T-helper 2 cell (primary cell): ENCODE results near the gene WIPF1.

Experiments used
- DNase-seq, 5 experiments: peaks; one replicate each; pipeline versions ENCODE4 v3.0.0 to v3.0.0-alpha.2; 2012 to 2022

WIPF1 gene

GRCh38 chr2:174621323-174621722 lies 23.7 kb upstream of the WIPF1 start:
- no peak for DNase-seq

DNA sequence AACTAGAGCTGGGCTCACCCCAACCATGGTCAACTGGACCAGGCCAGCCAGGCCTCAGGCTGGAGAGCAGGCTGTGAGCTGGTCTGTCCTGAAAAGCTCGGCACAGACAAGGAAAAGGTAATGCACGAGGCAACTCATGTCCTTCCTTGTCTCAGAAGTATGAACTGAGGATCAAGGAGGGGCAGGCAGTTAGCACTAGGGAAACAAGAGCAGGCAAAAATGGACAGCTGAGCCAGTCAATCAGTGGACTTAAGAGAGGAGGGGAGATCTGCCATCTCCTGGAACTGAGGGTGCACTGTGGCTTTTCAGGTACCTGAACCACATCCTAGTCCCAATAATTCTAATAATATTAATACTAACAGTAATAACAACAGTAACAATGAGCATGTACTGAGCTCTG lies 20.6 kb upstream of the WIPF1 start:
- DNase-seq: no peak

- DNase-seq: peak in 1 of 5 experiments; percentile 61
Observed at GRCh38 chr2:174617718-174618117, 20.1 kb upstream of the WIPF1 start.

GRCh38 chr2:174617120-174617519 lies 19.5 kb upstream of the WIPF1 start:
- no peak for DNase-seq

DNA sequence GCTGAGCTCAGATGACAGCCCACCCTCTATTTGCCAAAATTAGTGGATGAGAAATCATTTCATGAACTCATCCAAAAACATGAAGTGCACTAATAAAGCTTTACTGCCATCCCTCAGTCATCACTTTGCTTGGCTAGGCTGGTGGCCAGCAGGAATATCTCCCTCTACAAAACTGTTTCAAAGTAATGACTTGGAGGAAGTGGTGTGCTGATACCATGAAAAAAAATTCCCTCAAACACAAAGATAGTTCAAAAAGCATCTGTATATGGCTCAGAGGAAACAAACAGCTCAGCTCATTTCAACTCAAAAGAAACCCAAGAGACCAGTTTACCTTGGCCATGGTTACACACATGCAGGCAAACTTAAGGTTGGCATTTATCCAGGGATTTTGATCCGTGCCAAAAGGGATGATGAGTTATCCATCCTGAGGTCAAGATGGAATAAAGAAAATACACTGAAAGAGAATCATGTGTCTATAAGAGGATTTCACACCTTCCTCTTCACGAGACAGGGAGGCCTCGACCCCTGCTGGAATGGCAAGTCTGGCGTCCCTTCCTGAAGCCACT lies 18.4 kb upstream of the WIPF1 start:
- peak in 1 of 5 experiments; percentile 52 for DNase-seq

- no peak for DNase-seq
Observed at GRCh38 chr2:174614261-174614660, 16.7 kb upstream of the WIPF1 start.

- no peak for DNase-seq
Observed at GRCh38 chr2:174613531-174613930, 15.9 kb upstream of the WIPF1 start.

DNA sequence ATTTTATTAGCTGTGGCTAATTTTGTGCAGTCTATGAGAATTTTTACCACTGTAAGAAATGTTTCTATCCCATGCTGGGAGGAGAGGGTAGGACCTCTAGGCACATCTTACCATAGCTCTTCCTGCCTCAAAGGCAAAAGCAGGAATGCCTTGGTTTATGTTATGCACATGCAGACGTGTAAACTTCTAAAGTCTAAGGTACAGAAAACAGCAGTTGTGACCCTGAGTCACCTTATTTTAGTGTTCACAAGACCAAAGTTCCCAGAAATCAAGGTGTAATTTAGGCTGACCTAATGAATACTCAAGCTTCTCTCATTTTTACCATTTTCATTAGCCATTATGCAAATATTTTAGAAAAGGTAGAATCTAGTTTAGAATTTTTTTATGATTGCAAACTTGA lies 15.4 kb upstream of the WIPF1 start:
- no peak for DNase-seq

- DNase-seq: no peak
Observed at GRCh38 chr2:174611854-174612253, 14.2 kb upstream of the WIPF1 start.

GRCh38 chr2:174611006-174611405 lies 13.4 kb upstream of the WIPF1 start:
- DNase-seq: no peak

DNA sequence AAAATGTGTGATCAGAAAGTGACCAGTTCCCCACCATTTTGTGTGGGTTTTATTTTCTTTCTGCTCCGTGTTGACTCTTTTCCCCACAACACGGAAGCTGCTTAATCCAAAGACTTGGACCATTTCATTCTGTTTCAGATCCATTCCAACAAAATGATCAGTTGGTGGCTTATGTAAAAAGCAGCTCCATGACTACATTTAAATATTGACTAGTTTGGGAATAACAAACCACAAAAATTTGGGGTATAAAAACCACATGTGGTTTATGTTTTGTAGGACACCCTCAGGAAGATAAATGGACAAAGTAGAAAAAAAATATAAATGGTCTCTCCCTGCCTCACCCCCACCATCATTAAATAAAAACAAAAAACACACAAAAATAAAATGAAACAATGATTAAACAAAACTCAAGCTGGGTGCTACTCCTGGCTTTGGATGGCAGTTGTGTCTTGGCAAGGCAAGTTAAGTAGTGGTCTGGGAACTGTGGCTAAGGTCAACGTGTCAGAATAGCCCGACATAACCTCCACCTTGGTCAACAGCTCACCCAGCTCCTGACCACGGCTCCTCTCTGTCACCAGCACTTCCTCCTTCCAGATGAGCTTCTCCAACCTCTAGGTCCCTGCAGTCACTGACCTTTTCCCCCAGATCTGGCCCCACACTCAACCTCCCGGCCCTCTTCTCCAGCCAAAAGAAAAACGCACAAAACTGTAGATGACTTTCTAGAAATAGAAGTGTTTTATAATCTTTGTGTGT lies 12.8 kb upstream of the WIPF1 start:
- DNase-seq: no peak

DNA sequence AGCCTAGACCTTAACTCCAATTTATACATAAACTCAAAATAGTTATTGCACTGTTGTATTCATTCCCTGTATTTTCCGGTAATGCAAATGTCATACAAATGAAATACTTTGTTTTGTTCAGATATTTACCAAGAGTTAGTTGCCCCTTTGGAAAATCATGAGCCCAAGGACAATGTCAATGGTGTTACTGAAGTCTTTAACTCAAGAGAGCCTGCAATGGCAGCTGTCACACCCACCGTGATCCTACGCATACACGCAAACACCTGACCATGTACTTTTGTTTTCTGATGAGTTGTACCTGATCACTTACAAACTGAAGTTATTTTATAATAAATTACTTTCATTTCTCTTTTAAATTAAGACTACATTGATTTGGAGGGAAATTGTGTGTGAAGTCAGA lies 11.7 kb upstream of the WIPF1 start:
- DNase-seq: no peak

- no peak for DNase-seq
Observed at GRCh38 chr2:174608866-174609214, 11.2 kb upstream of the WIPF1 start.

DNA sequence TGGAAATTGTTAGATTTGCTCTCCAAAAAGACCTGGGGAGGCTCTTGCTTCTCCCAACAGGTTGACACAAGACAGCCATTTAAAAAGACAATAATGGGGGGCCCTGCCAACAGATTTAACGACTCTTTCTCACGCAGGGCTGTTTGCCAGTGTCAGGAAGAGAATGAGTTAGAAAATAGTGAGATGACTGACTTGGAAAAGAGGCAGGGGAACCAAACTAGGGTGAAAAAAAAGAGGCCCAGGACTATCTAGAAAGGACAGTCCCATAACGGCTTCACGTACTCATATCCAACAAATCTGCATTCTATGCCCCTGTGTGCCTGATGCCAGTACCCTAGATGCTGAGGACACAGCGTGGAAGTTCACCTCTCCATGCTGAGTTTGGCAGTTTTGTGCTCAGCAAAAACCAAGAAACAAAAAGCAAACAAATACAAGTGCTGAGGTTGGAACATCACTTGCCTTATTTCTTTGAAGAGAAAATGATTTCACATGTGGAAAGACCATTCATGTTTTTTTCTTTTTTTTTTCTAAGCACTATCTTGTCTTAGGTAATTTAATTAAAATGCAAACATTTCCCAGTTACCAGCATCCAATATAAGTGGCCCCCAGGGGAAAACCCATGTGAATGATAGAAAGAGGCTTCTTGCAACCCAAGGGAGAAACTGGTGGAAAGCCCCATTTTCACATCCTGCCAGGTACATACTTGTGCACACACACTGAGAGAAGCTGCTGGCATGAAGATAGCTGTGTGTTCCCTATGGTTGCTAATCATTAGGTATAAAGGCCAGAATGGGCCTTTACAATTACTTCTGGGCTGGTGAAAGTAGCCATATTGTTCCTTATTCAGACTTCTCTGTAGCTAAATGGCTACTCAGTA lies 10.6 kb upstream of the WIPF1 start:
- DNase-seq: peak in 3 of 5 experiments; percentile 17 to 78 (median 21)

GRCh38 chr2:174607584-174607983 lies 10.0 kb upstream of the WIPF1 start:
- no peak for DNase-seq

DNA sequence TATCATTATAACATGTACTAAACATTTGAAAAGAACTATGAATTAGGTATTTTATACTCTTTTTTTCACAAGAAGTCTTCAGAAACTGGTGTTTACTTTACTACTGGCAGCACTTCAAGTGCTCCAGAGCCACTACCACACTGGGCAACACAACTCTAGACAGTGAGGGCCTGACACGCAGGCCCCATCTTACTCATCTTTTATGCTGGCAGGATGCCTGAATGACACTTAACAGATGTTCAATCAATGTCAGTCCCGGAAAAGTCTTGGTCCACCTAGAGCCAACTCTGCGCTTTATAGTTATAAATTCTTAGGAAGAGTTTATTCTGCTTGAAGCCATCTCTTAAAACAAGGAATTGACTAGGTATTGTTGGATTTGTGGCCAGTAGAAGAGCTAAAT lies 8.7 kb upstream of the WIPF1 start:
- peak in 2 of 5 experiments; percentile 22 to 84 for DNase-seq

DNA sequence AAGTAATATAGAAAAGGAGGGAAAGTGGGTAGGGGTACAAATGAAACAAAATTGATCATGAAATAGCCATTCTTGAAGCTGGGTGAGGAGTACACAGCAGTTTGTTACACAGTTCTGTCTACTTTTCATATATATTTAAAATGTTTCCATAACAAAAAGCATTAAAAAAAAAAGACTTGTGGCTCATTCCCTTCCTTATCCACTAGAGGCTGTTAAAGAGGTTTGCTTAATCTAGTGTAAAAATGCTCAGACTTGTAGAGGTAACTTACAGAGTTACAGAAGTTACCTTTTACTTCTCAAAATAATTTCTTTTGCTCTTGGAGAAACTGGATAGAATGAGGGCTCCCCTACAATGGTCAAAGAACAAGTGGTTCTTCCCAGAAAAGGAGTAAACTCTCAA lies 8.1 kb upstream of the WIPF1 start:
- peak in 1 of 5 experiments; percentile 65 for DNase-seq

DNA sequence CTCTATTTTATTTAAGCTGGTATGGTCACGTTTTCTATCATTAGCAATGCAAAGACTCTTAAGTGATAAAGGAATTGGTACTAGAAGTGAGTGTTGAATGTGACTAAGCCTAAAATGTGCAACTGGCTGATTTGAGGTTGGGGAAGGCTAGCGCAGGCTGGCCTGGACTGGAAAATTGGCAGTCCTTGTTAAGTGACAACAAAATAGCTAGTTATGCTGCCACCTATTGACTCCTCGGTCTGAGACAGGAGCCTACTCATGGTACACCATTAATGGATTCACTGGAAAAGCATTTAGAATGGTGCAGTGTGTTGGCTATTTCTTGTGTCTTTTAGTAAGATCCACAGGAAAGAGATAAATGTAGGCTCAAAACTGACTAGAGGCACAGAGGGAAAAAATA lies 5.7 kb upstream of the WIPF1 start:
- peak in 2 of 5 experiments; percentile 18 to 73 for DNase-seq

DNA sequence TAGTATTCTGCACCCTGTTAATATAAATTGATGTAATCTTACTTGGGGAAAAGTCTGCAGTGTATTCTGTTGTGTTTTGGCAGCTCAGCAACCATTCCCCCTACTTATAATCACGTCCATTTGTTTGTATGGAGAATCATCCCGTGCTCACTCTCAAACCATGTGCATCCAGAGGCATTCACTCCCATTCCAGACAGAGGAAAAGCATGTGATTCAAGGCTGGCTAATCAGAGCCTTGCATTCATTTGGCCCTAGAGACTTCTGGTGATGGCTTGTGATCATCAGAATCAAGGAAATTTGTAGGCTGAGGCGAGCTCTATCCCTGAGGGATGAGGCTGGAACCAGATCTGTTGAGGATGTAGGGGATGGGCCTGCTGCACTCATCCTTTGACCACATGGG lies 5.1 kb upstream of the WIPF1 start:
- DNase-seq: no peak

DNA sequence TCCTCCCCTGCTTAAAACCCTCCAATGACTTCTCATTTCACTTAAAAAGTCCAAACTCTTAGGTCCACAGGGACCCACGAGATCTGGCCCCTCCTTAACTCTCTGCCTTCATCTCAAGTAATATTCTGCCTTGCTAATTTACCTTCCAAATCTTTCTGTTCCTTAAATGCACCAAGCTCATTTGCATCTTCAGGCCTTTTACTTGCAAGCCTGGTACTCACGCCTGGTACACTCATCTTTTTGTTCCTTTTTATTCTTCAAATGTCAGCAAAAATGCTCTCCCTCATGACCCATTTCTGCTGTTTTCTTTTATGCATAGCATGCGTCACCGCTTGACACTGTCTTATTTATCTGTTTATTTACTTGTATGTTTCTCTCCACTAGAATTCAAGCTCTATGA lies 2.7 kb upstream of the WIPF1 start:
- peak in 1 of 5 experiments; percentile 40 for DNase-seq

- DNase-seq: no peak
Observed at GRCh38 chr2:174599310-174599921, 1.8 kb upstream of the WIPF1 start.

DNA sequence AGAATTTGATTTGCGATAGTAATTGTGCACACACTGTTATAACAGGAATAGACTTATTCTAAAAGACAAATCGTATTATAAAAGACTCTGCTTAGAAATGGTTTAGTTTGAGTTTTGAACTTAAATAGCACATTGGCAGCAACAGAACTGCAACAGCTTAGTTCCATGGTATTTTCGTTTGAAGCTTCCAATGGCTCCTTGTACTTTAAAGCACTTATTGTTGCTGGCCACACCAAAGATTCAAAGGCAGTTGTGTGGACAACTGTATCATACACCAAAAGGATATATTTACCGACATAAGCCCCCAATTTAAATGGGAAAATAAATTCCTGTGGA lies 627 bp downstream of the WIPF1 start:
- peak in 1 of 5 experiments; percentile 66 for DNase-seq

- DNase-seq: peak in 1 of 5 experiments; percentile 42
Observed at GRCh38 chr2:174595891-174596397, 1.7 kb downstream of the WIPF1 start.
